Osteoblast (primary cell): ENCODE data around the gene DNAJB2. TPM values are rescaled to one million over a fixed set of nuclear protein-coding genes. Genes with fewer than 3 reads are reported as not detected.

Source experiments
- DNase-seq: peaks from one replicate; pipeline ENCODE4 v3.0.0; 2011; ENCODE audit warnings: low spot score, mixed read lengths; ENCODE audit not compliant: insufficient read length; ENCODE audit errors: missing footprints
- H2AFZ ChIP-seq: 2 replicates; pipeline ENCODE4 v1.6.0; 2011; ENCODE audit warnings: mild to moderate bottlenecking, low read length
- H3K27ac ChIP-seq: 2 replicates; pipeline ENCODE4 v1.5.1; 2011; ENCODE audit warnings: mild to moderate bottlenecking, low read depth, low read length, moderate library complexity
- H3K27me3 ChIP-seq: 2 replicates; pipeline ENCODE4 v1.6.0; 2012; ENCODE audit warnings: mild to moderate bottlenecking, control low read depth, inconsistent platforms, low read length, moderate library complexity; ENCODE audit not compliant: insufficient read depth
- H3K36me3 ChIP-seq: 2 replicates; pipeline ENCODE4 v1.5.1; 2011; ENCODE audit warnings: mild to moderate bottlenecking, low read length, control low read depth, moderate library complexity; ENCODE audit not compliant: insufficient read depth
- H3K4me1 ChIP-seq: 2 replicates; pipeline ENCODE4 v1.5.1; 2011; ENCODE audit warnings: mild to moderate bottlenecking, low read length, control low read depth, moderate library complexity; ENCODE audit not compliant: insufficient read depth
- H3K4me2 ChIP-seq: 2 replicates; pipeline ENCODE4 v1.6.0; 2011; ENCODE audit warnings: mild to moderate bottlenecking, low read length; ENCODE audit not compliant: insufficient read depth
- H3K4me3 ChIP-seq: fragments of 200-600 bp; sonication (generic); 3 replicates; pipeline ENCODE4 v1.5.1; 2012; ENCODE audit warnings: mild to moderate bottlenecking, low read length, inconsistent platforms; ENCODE audit not compliant: insufficient read depth
- H3K79me2 ChIP-seq: 2 replicates; pipeline ENCODE4 v1.6.0; 2012; ENCODE audit warnings: mild to moderate bottlenecking, low read length, control low read depth, inconsistent platforms; ENCODE audit not compliant: insufficient read depth
- H3K9me3 ChIP-seq: 2 replicates; pipeline ENCODE4 v1.5.1; 2011; ENCODE audit warnings: low read depth, low read length, control low read depth
- H4K20me1 ChIP-seq: 2 replicates; pipeline ENCODE4 v1.6.0; 2012; ENCODE audit warnings: mild to moderate bottlenecking, low read length, control low read depth; ENCODE audit not compliant: insufficient read depth
- CTCF ChIP-seq: IDR thresholded peaks from 2 replicates; pipeline ENCODE4 v1.5.1; 2011; ENCODE audit warnings: mild to moderate bottlenecking, low read depth, low read length, moderate library complexity; ENCODE audit errors: extremely low read depth
- total RNA-seq: library from RNA; depleted of rRNA; stranded (reverse); fragments of >200 nt; gene quantifications from 2 replicates; pipeline ENCODE4 v1.2.3, GENCODE V29; 2012

Gene DNAJB2
- total RNA-seq, 1 donor = 41.3 TPM

- Histone ChIP-seq H3K27ac (no peak overlapping the region), H3K36me3 (no peaks in the 10 kb centered on the region), H3K4me2 (no peak overlapping the region), H3K4me3 (no peak overlapping the region), H3K27me3 (no peaks in the 10 kb centered on the region), H3K4me1 (peaks cover 23% of the 10 kb centered on the region), H2AFZ (no peak overlapping the region), H4K20me1 (no peaks in the 10 kb centered on the region), H3K9me3 (no peaks in the 10 kb centered on the region), H3K79me2 (no peaks in the 10 kb centered on the region)
- no peak for TF ChIP-seq CTCF
- no peak for DNase-seq
These were observed 6.2 kb upstream of the DNAJB2 start for GRCh38 chr2:219272995-219273394.

GRCh38 chr2:219273937-219274336, 5.2 kb upstream of the DNAJB2 start:
- Histone ChIP-seq H3K9me3 (no peaks in the 10 kb centered on the region), H3K4me3 (peak overlapping the region; percentile 11), H3K4me2 (peak overlapping the region; percentile 58), H2AFZ (peak overlapping the region; percentile 18), H3K27me3 (no peaks in the 10 kb centered on the region), H3K4me1 (peaks cover 33% of the 10 kb centered on the region), H3K79me2 (no peaks in the 10 kb centered on the region), H3K36me3 (no peaks in the 10 kb centered on the region), H3K27ac (peak overlapping the region; percentile 90), H4K20me1 (no peaks in the 10 kb centered on the region)
- TF ChIP-seq CTCF = no peak
- peak; percentile 70 for DNase-seq

- peaks cover 33% of the 10 kb centered on the region for H3K4me1 ChIP-seq
- no peaks in the 10 kb centered on the region for H3K36me3 ChIP-seq
- H3K27ac ChIP-seq = peak overlapping the region; percentile 90
- H3K79me2 ChIP-seq = no peaks in the 10 kb centered on the region
- no peaks in the 10 kb centered on the region for H3K9me3 ChIP-seq
- peak overlapping the region; percentile 18 for H2AFZ ChIP-seq
- H3K27me3 ChIP-seq = no peaks in the 10 kb centered on the region
- H4K20me1 ChIP-seq = no peaks in the 10 kb centered on the region
- peak; percentile 91 for DNase-seq
- no peak for TF ChIP-seq CTCF
- peak overlapping the region; percentile 58 for H3K4me2 ChIP-seq
- peak overlapping the region; percentile 11 for H3K4me3 ChIP-seq
These were observed 4.7 kb upstream of the DNAJB2 start for GRCh38 chr2:219274361-219274921.

- H4K20me1 ChIP-seq = peaks cover 2% of the 10 kb centered on the region
- peak overlapping the region; percentile 91 for H2AFZ ChIP-seq
- H3K36me3 ChIP-seq = peaks cover 22% of the 10 kb centered on the region
- H3K9me3 ChIP-seq = no peaks in the 10 kb centered on the region
- peak overlapping the region; percentile 75 for H3K4me3 ChIP-seq
- H3K4me2 ChIP-seq = peak overlapping the region; percentile 81
- DNase-seq = peak; percentile 92
- peaks cover 15% of the 10 kb centered on the region for H3K79me2 ChIP-seq
- H3K4me1 ChIP-seq = peaks cover 40% of the 10 kb centered on the region
- peak overlapping the region; percentile 97 for H3K27ac ChIP-seq
- H3K27me3 ChIP-seq = no peaks in the 10 kb centered on the region
- peak; percentile 99 for TF ChIP-seq CTCF
These were observed 1.2 kb upstream of the DNAJB2 start for GRCh38 chr2:219277703-219278654.
